ENCODE results near the gene DDX20. TPM values are rescaled to one million over a fixed set of nuclear protein-coding genes. Genes with fewer than 3 reads are reported as not detected.

The DDX20 gene
- polyA plus RNA-seq, 1 of the 3 experiments (the other 2 are of a cell fraction), result 3.8 TPM

DNA sequence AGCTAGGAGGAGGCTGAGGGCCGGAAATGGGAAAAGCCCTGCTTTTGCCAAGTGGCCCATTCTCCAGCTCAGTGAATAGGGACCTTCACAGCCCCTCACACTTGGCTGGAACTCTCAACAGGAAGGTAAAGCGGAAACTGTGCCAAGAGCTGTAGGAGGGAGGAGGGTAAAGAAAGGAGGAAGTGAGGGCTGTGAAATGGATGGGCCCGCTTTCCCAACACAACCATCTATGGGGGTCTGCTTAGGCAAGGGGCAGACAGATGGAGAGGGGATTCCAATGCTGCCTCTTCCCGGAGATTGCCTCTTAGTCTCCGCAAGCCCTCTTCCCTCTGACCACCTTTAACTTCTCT, 21.7 kb upstream of the DDX20 start:
- POLR2A ChIA-PET, result no interaction called here
- no peak for TF ChIP-seq SIN3A (IDR thresholded peaks at IDR 0.05; ENCODE audit: borderline replicate concordance, low read depth, low read length)
- TF ChIP-seq GATA2 (CRISPR knock-in tag; IDR thresholded peaks at IDR 0.05), result no peak
- TF ChIP-seq, protein P1, sequence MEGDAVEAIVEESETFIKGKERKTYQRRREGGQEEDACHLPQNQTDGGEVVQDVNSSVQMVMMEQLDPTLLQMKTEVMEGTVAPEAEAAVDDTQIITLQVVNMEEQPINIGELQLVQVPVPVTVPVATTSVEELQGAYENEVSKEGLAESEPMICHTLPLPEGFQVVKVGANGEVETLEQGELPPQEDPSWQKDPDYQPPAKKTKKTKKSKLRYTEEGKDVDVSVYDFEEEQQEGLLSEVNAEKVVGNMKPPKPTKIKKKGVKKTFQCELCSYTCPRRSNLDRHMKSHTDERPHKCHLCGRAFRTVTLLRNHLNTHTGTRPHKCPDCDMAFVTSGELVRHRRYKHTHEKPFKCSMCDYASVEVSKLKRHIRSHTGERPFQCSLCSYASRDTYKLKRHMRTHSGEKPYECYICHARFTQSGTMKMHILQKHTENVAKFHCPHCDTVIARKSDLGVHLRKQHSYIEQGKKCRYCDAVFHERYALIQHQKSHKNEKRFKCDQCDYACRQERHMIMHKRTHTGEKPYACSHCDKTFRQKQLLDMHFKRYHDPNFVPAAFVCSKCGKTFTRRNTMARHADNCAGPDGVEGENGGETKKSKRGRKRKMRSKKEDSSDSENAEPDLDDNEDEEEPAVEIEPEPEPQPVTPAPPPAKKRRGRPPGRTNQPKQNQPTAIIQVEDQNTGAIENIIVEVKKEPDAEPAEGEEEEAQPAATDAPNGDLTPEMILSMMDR (IDR thresholded peaks at IDR 0.05), result no peak
- TF ChIP-seq RFX5 (IDR thresholded peaks at IDR 0.05; ENCODE audit: low read length), result no peak
- no peak for TF ChIP-seq RAD21 (IDR thresholded peaks at IDR 0.05; ENCODE audit: low read length)
- no peak for TF ChIP-seq EP300 (IDR thresholded peaks at IDR 0.05; ENCODE audit: borderline replicate concordance in 1 of 2, low read depth in 1 of 2, low read length in 1 of 2)
- no peak for TF ChIP-seq FOXM1 (IDR thresholded peaks at IDR 0.05; ENCODE audit: low read depth)
- TF ChIP-seq YY1 (IDR thresholded peaks at IDR 0.05; ENCODE audit: low read depth), result no peak
- no peak for TF ChIP-seq TAF1 (IDR thresholded peaks at IDR 0.05; ENCODE audit: borderline replicate concordance, low read depth, low read length)
- TF ChIP-seq, protein P2, sequence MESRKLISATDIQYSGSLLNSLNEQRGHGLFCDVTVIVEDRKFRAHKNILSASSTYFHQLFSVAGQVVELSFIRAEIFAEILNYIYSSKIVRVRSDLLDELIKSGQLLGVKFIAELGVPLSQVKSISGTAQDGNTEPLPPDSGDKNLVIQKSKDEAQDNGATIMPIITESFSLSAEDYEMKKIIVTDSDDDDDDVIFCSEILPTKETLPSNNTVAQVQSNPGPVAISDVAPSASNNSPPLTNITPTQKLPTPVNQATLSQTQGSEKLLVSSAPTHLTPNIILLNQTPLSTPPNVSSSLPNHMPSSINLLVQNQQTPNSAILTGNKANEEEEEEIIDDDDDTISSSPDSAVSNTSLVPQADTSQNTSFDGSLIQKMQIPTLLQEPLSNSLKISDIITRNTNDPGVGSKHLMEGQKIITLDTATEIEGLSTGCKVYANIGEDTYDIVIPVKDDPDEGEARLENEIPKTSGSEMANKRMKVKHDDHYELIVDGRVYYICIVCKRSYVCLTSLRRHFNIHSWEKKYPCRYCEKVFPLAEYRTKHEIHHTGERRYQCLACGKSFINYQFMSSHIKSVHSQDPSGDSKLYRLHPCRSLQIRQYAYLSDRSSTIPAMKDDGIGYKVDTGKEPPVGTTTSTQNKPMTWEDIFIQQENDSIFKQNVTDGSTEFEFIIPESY (IDR thresholded peaks at IDR 0.05; ENCODE audit: borderline replicate concordance, low read depth), result no peak
- TF ChIP-seq GABPA (IDR thresholded peaks at IDR 0.05; ENCODE audit: low read depth), result no peak
- TF ChIP-seq, protein P3, sequence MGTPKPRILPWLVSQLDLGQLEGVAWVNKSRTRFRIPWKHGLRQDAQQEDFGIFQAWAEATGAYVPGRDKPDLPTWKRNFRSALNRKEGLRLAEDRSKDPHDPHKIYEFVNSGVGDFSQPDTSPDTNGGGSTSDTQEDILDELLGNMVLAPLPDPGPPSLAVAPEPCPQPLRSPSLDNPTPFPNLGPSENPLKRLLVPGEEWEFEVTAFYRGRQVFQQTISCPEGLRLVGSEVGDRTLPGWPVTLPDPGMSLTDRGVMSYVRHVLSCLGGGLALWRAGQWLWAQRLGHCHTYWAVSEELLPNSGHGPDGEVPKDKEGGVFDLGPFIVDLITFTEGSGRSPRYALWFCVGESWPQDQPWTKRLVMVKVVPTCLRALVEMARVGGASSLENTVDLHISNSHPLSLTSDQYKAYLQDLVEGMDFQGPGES (IDR thresholded peaks at IDR 0.05; ENCODE audit: low read depth, low read length), result no peak
- TF ChIP-seq EZH2phosphoT487 (IDR thresholded peaks at IDR 0.05; ENCODE audit: borderline replicate concordance, low read depth), result no peak
- no peak for TF ChIP-seq REST (IDR thresholded peaks at IDR 0.05; ENCODE audit: low read depth, low read length)
- no peak for TF ChIP-seq FOXJ3 (CRISPR knock-in tag; IDR thresholded peaks at IDR 0.05)
- no peak for TF ChIP-seq TEAD4 (IDR thresholded peaks at IDR 0.05; ENCODE audit: borderline replicate concordance, insufficient read depth)
- TF ChIP-seq CHD2 (IDR thresholded peaks at IDR 0.05; ENCODE audit: low read length, partially characterized antibody), result no peak
- no peak for TF ChIP-seq RXRA (IDR thresholded peaks at IDR 0.05; ENCODE audit: borderline replicate concordance, low read depth)
- H2AFZ ChIP-seq (ENCODE audit: low read depth), result no peak overlapping the region

More for the DNA sequence above, 21.7 kb upstream of the DDX20 start:
- DNase-seq, result no peak
- H3K4me1 ChIP-seq (ENCODE audit: control insufficient read depth in 1 of 2, insufficient read depth in 2 of 2, low read depth in 1 of 2, low read length in 1 of 2), result peaks cover 8 to 15% of the 10 kb centered on the region in 2 experiments; a peak in 3 of 4 replicates
- no peaks in the 10 kb centered on the region for H3K27me3 ChIP-seq (ENCODE audit: insufficient read depth)
- H3K27ac ChIP-seq (ENCODE audit: low read depth in 2 of 2, low read length in 1 of 2), result no peak overlapping the region
- H3K4me3 ChIP-seq (ENCODE audit: low read depth in 2 of 2, low read length in 1 of 2), result no peak overlapping the region
- no peaks in the 10 kb centered on the region for H3K9me2 ChIP-seq
- no peaks in the 10 kb centered on the region for H3F3A ChIP-seq (replicated peaks; ENCODE audit: insufficient read depth)
- H3K4me2 ChIP-seq, result no peak overlapping the region
- CTCF ChIA-PET, result no interaction called here
- WGBS (ENCODE audit: low lambda C conversion rate), result 93% methylated on average over 5 of the region's 5 CpGs
- H3K36me3 ChIP-seq (replicated peaks in 1 of 2; ENCODE audit: control insufficient read depth in 1 of 2, insufficient read depth in 2 of 2, low read length in 1 of 2), result no peaks in the 10 kb centered on the region
- H3K9ac ChIP-seq, result no peak overlapping the region
- no peaks in the 10 kb centered on the region for H3K9me3 ChIP-seq
- no peaks in the 10 kb centered on the region for H4K20me1 ChIP-seq (ENCODE audit: insufficient read depth)
- no peaks in the 10 kb centered on the region for H3K79me2 ChIP-seq (ENCODE audit: insufficient read depth)

Data from SK-N-SH (cell line).